ENCODE measurements around the gene BPIFB2. TPM values are rescaled to one million over a fixed set of nuclear protein-coding genes. Genes with fewer than 3 reads are reported as not detected.

Gene BPIFB2
- polyA plus RNA-seq, 1 experiment: not detected

DNA sequence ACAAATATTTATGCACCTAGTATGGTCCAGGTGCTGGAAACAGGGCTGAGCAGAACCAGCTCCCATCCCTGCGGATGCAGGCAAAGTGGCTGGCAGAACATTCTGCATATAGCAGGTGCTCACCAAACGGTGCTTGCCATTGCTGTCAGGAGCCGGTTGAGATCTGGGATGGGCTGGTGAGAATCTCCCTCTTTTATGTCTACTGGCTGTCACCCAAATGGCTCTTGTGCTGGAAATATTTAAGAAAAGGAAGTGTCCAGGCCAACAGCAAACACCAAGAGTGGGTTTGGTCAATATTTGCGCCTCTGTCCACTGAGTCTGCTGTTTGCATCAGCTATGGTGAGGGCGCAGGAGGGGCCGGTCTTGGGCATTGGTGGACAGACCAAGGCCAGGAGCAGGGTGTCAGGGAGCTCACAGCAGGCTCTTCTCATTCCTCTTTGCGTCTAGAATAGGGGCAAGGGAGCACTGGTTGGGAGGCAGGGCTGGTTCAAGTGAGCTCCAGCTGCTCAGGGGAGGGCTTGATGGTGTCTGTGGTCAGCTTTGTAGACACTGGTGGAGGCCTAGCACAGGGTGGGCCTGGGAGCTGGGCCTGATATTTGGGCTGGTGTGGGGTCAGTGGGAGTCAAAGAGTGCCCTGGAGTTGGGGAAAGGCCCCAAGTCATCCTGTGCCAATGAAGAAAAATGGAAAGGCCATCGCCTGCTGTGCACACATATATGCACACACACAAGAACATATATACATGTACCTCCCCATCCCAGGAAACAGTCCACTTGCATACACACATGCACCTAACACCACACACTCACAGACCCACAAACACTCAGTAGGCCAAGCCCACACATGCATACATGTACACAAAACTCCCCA, 1.4 kb upstream of the BPIFB2 start:
- H3K27ac ChIP-seq (ENCODE audit: low read depth, low read length): no peak overlapping the region
- H3K27me3 ChIP-seq (ENCODE audit: control insufficient read depth, insufficient read depth, low read length): no peaks in the 10 kb centered on the region
- H3K9me3 ChIP-seq (ENCODE audit: control insufficient read depth, insufficient read depth, low read length): no peaks in the 10 kb centered on the region; the same call in 1 of the 2 replicates
- no peak for DNase-seq (ENCODE audit: low read depth, low spot score)
- TF ChIP-seq, protein P1, sequence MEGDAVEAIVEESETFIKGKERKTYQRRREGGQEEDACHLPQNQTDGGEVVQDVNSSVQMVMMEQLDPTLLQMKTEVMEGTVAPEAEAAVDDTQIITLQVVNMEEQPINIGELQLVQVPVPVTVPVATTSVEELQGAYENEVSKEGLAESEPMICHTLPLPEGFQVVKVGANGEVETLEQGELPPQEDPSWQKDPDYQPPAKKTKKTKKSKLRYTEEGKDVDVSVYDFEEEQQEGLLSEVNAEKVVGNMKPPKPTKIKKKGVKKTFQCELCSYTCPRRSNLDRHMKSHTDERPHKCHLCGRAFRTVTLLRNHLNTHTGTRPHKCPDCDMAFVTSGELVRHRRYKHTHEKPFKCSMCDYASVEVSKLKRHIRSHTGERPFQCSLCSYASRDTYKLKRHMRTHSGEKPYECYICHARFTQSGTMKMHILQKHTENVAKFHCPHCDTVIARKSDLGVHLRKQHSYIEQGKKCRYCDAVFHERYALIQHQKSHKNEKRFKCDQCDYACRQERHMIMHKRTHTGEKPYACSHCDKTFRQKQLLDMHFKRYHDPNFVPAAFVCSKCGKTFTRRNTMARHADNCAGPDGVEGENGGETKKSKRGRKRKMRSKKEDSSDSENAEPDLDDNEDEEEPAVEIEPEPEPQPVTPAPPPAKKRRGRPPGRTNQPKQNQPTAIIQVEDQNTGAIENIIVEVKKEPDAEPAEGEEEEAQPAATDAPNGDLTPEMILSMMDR (IDR thresholded peaks at IDR 0.05; ENCODE audit: low read depth, low read length): no peak
- CTCF ChIA-PET: no interaction called here
- POLR2A ChIA-PET: no interaction called here
- H3K4me3 ChIP-seq (ENCODE audit: low read depth, low read length): no peak overlapping the region

DNA sequence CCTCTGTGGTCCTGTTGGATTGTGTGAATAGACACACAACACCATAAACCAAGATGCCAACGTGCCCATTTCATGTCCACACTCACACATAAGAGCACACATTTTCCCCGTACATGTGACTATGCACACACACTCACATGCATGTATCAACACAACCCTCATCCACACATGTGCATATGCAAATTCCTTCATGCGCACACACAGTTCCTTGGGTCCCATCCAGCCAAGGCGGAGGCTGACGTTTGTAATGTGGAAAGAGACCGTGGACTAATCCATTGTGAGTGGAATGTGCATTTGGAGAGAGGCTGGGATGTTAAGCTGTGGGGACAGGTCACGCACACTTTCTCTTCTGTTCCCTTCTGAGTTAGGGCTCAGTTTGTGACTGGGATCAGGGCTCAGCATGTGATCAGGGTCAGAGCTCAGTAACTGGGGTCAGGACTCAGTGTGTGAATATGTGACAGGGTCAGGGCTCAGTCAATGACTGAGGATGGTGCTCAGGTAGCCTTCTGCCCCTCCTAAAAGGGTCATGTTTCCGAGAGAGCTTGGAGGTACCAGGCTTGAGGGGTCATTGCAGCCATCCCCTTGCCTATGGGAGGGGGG, 628 bp upstream of the BPIFB2 start:
- TF ChIP-seq, protein P1 (IDR thresholded peaks at IDR 0.05; ENCODE audit: low read depth, low read length): no peak
- no peaks in the 10 kb centered on the region for H3K27me3 ChIP-seq (ENCODE audit: control insufficient read depth, insufficient read depth, low read length)
- H3K4me3 ChIP-seq (ENCODE audit: low read depth, low read length): no peak overlapping the region
- POLR2A ChIA-PET: no interaction called here
- H3K27ac ChIP-seq (ENCODE audit: low read depth, low read length): no peak overlapping the region
- no peaks in the 10 kb centered on the region; the same call in 1 of the 2 replicates for H3K9me3 ChIP-seq (ENCODE audit: control insufficient read depth, insufficient read depth, low read length)
- DNase-seq (ENCODE audit: low read depth, low spot score): no peak
- CTCF ChIA-PET: no interaction called here

DNA sequence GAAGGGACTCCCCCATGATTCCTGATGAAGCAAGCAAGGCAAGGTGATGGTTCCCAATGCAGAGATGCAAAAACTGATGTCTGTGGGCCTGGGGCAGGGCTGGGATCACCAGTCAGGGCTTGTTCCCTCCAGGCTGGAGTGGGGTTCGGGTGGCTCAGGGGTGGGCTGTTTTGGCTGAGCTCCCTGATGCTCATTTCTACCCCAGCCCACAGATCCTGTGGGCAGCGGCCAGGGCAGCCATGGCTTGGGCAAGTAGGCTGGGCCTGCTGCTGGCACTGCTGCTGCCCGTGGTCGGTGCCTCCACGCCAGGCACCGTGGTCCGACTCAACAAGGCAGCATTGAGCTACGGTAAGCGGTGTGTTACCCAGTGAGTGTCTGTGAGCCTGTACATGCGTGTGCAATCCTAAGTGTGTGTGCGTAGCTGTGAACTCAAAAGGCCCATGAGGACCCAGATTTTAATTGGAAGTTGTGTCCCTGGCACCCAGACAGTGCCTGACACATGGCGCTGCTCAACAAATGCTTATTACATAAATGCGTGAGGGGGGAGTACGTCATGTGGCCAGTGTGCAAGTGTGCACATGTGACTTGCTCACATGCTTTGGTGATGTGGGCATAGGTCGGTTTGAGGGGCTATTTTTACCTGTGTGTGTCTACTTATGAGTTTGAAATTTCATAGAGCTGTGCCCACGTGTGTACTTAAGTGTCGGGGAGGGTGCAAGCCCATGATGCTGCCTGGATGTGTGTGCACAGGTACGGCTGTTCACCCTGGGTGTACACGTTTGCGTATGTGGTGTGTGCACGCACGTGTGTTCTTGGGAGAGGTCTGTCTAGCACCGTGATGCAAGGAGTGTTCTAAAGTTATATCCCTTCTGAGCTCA, 1.1 kb downstream of the BPIFB2 start:
- POLR2A ChIA-PET: no interaction called here
- CTCF ChIA-PET: no interaction called here
- TF ChIP-seq, protein P1 (IDR thresholded peaks at IDR 0.05; ENCODE audit: low read depth, low read length): no peak
- DNase-seq (ENCODE audit: low read depth, low spot score): no peak
- Histone ChIP-seq H3K9me3 (ENCODE audit: control insufficient read depth, insufficient read depth, low read length) (no peaks in the 10 kb centered on the region), H3K27ac (ENCODE audit: low read depth, low read length) (no peak overlapping the region), H3K27me3 (ENCODE audit: control insufficient read depth, insufficient read depth, low read length) (peaks cover 2% of the 10 kb centered on the region), H3K4me3 (ENCODE audit: low read depth, low read length) (no peak overlapping the region)

DNA sequence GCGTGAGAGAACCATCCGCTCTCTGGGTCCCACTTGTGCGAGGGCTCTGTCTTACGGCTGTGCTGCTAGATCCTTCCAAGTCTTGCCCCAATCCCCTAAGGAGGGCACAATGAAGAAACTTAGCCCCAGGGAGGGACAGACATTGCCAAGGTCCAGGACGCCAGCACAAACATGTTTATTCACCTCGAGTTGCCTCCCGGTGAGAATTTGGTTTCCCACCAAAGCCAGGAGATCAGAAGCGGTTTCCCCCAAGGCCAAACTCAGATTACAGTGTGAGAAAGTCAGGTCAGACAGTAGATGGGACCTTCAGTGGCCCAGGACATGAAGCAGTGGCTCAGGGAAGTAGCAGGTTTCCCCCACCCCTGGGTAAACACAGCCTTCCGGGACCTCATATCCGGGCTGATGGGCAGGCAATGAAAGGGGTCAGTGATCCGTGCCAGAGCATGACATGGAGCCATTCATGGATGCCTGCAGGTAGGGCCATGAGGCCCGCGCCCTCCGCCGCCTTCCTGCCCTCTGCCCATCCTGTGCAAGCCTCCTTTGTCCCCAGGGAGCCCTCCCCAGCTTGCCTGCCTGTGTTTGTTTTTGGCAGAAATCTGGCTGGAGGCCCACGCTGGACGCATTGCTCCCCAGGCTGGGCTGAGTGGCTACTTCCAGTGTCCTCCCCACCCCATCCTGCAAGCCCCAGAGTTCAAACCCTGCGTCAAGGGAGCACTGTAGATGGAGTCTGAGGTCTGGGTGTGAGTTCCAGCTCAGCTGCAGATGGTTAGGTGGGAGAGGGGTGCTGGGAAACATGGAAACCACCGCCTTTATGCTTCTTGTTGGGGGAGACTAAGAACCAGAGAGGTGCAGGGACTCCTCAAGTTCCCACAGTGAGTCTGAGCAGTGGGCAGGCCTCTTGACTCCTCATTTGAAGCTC, 2.0 kb downstream of the BPIFB2 start:
- TF ChIP-seq, protein P1 (IDR thresholded peaks at IDR 0.05; ENCODE audit: low read depth, low read length): no peak
- ChIA-PET POLR2A (no interaction called here), CTCF (no interaction called here)
- no peak for DNase-seq (ENCODE audit: low read depth, low spot score)
- H3K4me3 ChIP-seq (ENCODE audit: low read depth, low read length): no peak overlapping the region
- H3K27me3 ChIP-seq (ENCODE audit: control insufficient read depth, insufficient read depth, low read length): peaks cover 7% of the 10 kb centered on the region
- no peaks in the 10 kb centered on the region for H3K9me3 ChIP-seq (ENCODE audit: control insufficient read depth, insufficient read depth, low read length)
- H3K27ac ChIP-seq (ENCODE audit: low read depth, low read length): no peak overlapping the region
